NCI-H345 (cell line): Measurements from ENCODE around the gene PRR22.
A peak's percentile ranks its signal among the peaks of the same experiment; 100 is the strongest.

Experiments
- DNase-seq: peaks from one replicate; lab custom pipeline; 2025; lab: John Stamatoyannopoulos, UW

Gene PRR22

DNA sequence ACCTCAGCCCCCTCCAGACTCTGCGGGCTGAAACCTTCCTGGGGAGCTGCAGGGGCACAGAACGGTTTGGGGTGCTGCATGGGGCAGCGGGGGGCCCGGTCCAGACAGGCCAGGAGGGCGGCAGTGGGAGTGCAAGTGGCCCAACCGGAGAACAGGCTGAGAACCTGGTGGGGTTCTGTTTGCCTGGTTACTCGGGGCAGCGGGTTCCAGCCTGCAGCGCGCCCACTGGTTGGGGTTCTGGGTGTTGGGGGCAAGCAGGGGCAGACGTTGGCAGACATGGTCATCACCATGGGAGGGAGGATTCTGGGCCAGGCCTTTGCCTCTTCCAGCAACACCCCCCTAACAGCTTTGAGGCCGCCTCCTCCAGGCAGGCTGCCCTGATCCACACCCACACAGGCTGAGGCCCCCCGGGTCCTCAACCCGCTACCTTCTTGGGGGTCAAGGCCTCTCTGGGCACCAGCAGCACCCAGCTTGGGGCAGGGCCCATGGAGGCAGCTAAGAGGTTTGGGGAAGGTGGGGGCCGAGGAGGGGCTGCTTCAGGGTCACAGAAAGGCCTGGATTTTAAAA lies at the start of gene PRR22:
PRR22 (minus strand) TSS at position 166 of the 567 bp plus-strand sequence; CDS start at position 80, 86 bp downstream.
- DNase-seq = no peak

DNA sequence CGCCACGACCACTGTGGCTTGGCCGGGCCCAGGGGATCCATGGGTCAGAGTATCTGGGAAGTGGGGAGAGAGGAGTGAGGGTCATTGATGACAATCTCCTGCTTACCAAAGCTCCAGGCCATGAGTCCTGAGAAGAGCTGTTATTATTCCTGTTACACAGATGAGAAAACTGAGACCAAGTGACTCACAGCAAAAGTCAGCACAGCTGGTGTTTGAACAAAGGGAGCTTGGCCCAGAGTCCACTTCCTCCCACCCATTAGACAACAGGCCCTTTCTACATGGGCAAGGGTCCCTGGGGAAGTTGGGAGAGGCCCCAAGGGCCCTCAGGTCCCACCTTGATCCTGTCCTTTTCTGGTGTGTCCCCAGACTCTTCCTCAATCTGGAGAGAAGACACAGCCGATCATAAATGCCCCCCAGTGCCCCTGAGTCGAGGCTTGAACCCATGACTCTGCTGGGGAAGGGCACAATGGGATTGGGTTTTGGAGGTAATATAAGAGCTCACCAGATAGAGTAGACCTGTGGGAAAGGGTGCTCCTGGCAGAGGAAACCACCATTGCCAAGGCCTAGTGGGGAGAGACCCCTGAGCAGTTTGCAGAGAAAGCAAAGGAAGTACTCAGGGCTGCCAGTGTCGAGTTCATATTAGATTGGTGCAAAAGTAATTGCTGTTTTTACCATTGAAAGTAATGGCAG lies 48.1 kb upstream of the PRR22 start:
- DNase-seq = no peak

DNA sequence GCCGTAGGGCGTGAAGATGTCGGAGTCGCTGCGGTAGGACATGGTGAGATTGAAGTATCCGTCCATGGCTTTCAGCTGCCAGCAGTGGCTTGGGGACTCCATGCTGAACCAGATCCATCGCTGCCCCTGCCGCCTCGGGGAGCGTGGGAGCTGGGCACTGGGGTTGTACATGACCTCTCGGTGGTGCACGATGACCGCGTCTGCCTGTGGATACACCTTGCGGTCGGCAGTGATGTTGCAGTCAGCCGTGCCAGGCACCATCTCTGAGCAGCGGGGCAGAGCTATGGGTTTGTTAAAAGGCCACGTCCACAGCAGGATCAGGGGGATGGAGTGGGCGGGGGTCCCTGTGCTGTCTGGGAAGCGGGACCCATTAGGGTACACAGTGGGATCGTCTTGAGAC lies 47.5 kb upstream of the PRR22 start:
- no peak for DNase-seq

DNA sequence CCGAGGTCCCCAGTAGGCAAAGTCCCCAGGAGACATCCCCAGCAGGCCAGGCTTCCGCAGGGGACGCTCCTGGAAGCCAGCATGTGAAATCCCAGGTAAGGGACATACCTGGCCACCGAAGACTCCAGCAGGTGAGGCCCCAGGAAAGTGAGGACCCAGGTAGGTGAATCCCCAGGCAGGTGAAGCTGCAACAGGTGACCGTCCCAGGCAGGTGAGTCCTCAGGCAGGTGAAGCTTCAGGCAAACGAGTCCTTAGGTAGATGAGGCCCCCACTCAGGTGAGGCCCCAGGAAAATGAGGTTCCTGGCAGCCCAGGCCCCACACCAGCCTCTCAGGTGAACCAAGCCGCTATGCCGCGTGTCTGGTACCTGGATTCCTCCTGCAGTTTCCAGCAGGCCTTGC lies 46.6 kb upstream of the PRR22 start:
- no peak for DNase-seq

DNA sequence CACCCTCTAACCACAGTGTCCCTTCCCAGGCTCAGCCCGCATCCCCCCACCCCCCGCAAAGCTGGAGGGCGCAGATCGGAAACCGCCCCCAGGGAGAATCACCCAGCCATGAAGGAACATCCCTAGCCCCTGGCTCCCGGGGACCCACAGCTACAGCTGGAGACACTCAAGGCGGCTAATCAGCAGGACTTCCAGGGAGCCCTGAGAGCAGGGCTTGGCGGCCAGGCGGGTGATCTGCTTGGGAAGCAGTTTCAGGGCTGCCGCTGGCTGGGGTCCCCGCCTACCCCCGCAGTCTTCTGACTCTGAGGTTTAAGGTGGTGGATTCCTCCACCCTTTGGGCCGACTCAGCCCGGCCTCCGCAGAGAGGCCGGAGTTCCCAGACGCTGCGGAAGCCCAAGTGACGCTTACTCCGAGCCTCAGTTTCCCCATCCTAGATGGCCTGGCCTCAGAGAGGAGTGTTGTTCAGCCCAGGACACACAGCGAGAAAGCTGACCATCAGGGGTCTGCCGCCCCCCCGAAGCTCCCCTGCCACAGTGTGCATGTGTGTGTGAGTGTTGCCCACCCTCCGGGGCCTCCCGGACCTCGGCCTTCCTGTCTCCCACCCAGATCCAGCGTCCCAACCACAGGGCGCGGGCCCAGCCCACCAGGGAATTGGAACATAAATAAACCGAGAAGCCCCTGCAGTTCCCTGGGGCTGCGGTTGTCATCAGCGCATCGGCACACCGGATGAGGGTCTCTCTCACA lies 45.2 kb upstream of the PRR22 start:
- DNase-seq = no peak

DNA sequence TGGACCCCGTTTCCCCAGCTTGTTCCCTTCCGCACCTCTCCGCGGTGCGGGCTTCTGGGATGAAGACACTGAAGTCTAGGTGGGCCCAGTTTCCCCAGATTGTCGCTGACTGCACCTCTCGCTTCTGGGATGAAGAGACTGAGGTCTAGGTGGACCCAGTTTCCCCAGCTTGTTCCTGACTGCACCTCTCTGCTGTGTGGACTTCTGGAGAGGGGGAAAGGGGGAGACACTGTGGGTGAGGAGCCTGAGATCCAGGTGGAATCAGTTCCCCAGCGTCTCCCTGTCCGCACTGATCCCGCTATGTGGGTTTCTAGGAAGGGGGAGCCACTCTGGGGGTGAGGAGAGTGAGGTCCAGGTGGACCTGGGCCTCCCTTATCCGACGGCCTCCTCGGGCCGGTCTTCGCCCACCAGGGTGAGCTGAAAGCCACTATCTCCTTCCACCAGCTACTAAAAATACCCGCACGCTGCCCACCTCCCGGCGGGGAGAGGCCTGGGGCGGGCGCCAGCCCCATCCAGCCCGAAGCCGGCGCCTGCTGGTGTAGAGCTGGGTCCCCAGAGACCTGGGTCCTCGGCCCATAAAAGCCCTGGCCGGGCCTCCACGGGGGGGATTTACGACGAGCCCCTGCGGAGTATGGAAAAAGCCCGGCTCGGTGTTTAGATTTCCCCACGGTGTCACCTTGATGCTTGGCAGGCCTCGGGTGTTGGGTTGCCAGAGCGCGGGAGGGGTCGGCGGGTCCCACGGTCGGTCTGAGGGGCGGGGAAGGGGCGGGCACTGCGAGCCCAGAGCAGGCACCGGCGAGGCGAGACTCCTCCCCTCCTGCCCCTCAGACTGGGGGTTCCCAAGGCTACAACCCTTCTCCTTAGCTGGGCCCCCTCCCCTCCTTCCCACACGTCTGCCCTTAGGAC lies 44.4 kb upstream of the PRR22 start:
- peak; percentile 85 for DNase-seq

DNA sequence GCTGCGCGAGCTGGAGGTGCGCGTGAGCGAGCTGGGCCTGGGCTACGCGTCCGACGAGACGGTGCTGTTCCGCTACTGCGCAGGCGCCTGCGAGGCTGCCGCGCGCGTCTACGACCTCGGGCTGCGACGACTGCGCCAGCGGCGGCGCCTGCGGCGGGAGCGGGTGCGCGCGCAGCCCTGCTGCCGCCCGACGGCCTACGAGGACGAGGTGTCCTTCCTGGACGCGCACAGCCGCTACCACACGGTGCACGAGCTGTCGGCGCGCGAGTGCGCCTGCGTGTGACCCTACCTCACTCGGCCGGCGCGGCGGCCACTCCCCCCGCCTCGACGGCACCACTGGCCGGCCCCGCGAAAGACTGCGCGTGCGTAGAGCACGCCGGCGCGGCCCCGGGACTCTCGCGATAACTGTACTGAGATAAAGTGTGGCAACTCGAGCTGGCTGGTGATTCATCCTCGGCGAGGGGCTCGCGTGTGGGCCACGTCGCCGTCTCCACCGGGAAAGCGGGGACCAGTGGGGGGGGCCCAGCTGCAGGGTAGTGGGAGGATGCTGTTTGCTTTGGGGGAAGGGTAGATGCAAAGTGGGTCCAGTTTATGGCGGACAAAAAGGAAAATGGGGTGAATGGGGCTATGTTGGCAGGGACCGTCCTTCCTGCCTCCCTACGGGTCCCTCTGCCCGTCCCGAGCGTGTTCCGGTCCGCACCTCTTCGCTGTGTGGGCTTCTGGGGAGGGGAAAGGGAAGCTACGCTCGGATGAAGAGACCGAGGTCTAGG lies 43.5 kb upstream of the PRR22 start:
- DNase-seq = peak; percentile 98

DNA sequence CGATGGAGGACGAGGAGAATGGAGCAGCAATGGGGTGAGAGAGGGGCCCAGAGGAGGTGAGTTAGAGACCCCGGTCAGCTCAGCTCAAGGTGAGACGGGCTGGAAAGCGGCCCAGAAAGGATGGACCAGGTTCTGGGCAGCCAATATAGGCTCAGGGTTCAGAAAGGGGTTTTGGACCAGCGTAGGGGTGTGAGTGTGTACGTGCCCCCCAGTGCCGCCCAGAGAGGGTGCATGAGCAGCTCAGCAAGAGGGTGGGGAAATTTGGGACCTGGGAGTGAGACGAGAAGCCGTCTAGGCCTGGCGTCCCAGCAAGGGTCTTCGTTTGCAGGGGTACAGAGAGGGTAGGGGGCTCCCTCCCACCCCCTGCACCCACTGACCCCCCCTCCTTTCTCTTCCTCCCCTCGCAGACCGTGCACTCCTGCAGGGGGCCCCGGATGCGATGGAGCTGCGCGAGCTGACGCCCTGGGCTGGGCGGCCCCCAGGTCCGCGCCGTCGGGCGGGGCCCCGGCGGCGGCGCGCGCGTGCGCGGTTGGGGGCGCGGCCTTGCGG lies 42.9 kb upstream of the PRR22 start:
- DNase-seq = no peak

DNA sequence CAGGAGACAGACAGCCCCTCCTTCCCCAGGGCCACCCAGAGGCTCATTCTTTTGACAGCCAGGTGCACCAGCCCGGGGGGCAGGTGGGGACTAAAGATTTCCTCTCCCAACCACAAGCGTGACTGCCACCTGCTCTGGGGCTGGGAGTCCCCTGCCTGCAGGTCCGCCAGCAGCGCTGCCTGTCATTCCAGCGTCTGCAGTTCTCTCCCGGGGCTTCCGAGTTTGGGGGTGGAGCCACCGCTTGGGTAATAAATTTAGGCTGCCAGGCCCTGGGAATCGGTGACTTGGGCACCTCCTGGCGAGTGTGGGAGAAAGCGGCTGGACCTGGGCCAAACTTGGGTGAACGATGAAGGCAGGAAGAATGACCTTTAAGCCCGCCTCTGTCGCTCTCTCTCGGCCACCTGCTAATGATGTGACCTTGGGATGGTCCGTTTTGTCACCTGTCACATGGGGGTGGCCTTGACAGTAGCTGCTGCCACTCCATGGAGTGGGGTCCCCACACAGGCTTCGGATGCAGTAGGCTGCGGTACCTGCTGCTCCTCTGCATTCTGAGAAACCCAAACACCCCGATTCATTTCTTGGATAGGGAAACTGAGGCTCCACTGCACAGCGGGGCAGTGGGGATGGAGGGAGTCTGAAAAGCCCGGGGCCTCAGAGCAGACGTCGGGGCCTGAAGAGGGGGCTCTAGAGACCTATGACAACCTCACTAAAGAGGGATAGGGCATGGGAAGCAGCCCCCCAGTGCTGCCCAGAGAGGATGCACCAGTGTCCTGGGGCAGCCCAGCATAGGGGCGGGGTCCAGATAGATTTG lies 42.2 kb upstream of the PRR22 start:
- peak; percentile 98 for DNase-seq

DNA sequence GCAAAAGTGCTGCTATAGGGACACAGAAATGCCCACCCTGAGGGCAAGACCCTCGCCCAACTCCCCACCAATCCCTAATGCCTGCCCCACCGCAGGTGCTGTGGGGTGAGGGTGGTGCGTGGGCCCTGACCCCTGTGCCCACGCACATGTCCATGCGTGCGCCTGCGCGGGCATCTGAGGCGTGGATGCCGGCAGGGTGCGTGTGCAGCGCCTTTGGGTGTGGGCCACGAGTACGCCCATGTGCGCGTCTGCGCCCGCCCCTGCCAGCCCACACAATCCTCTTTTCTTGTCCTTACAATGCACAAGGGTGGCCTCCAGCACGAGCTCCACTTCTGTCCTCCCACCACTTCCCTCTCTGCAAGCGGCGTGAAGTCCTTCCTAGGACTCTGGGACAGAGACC lies 40.6 kb upstream of the PRR22 start:
- DNase-seq = no peak

DNA sequence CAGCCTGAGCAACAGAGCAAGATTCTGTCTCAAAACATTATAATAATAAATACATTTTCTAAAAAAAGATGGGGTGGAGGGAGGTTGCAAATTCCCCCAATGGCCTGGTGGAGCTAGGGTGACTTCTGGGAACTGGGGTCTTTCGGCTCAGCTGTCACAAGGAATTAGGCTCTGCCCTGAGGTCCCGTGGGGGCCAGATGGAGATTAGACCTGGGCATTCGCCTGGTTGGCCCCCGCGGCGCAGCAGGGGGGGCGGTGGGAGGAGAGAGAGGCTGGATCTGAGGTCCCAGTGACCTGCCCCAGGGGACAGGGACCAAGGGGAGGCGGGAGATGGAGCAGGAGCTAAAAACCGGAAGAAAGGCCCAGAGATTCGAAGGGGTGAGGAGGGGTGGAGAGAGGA lies 40.2 kb upstream of the PRR22 start:
- no peak for DNase-seq

DNA sequence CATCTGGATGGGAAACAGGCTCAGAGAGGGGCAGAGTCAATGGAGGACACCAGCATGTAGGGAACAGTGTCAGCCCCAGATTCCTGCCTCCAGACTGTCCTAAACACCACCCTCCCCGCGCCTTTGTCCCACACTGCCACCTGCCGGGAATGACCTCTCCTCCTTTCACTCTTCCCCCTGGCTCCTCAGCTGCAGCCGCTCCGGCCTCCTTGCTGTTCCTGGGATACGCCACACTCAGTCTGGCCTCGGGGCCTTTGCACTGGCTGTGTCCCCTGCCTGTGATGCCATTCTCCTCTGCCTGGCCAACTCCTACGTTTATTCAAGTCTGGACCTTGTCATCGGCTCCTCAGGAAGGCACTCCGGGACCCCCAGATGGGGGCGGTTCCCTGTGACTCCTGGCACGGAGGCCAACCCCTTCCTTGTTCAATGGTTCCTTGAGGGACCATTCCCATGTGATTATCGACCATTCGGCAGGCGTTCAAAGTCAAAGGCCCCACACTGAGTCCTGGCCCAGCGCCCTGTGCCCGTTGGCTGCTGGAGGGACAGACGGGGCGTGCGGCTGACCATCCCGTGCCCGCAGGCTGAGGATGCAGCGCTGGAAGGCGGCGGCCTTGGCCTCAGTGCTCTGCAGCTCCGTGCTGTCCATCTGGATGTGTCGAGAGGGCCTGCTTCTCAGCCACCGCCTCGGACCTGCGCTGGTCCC lies 39.2 kb upstream of the PRR22 start:
- DNase-seq = no peak

DNA sequence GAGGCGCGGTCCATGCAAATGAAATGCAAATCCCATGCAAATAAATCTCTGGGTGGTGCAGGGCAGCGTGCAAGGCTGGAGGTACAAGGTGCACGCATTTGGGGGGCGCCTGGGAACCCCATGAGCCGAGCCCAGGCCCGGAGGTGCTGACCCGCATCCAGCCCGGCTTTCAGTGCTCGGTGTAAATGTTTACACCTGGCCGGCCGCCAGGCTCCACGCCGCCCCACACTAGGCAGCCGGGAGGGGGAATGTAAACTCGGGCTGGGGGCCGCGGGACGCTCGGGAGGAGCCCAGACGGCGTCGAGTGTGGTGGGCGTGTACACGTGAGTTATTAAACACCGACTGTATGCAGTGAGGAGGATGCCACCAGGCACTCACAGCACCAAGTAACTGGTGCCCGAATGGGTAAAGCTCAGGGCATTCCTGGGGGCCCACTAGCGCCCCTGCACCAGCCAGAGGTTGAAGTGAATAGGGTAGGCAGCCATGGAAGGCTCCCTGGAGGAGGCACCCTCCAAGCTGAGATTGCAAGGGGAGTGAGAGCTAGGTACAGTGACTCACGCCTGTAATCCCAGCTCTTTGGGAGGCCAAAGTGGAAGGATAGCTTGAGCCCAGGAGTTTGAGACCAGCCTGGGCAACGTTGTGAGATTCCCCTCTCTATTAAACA lies 37.8 kb upstream of the PRR22 start:
- DNase-seq = peak; percentile 43

DNA sequence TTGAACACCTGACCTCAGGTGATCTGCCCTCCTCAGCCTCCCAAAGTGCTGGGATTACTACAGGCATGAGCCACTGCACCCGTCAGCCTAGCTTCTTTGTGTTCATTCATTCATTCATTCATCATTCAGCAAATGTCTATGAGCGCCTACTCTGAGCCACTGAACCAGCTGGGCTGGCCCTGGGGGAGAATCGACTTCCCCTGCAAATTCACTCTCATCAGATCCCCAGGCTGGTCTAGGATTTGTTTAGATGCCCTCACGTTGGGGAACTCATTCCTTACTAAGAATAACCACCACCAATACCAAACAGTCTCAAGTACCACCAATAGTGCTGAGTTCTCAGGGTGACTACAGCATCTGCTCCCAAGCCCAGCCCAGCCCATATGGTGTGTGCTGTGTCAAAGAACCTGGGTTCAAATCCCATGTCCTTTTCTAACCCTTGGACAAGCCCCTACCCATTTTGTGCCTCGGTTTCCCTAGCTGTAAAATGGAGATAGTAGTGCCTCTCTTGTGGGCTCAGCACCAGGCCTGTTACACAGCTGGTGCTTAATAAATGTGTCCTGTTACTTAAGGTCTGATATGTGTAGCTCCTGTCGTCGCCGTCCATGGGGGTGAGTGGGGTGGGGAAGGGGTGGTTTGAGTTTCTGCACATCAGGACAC lies 37.1 kb upstream of the PRR22 start:
- DNase-seq = no peak

DNA sequence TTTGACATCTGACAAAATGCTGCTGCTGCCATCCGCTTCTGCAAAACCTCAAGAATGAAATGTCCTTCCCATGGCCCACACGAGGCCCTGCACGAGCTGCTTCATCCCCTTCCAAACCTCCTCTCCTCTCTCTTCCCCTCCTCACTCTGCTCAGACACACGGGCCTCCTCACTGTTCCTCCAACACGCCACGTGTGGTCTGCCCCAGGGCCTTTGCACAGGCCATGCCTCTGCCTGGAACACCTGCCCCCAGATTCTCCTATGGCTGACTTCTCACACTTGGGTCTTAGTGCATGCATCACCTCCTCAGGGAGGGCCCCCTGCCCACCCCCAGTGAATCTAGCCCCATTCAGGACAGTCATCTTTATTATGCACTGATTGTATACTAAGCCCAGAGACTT lies 36.2 kb upstream of the PRR22 start:
- no peak for DNase-seq

DNA sequence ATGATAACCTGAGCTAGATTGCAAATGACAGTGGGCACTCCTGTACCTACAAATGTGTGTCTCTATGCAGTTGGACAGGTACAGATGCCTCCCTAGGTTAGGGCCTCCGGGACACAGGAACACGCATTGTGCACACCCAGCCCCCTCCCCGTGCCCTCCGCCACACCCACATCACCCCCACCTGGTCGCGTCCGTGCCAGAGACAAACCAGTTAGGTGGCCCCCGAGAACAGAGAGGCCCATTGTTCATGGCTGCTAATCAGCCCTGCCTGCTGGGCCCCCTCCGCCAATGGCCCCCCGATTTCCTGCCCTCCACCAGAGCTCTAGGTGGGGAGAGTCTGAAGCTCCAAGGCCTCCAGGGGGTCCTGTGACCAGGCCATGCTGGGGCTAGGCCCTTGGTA lies 34.0 kb upstream of the PRR22 start:
- no peak for DNase-seq

DNA sequence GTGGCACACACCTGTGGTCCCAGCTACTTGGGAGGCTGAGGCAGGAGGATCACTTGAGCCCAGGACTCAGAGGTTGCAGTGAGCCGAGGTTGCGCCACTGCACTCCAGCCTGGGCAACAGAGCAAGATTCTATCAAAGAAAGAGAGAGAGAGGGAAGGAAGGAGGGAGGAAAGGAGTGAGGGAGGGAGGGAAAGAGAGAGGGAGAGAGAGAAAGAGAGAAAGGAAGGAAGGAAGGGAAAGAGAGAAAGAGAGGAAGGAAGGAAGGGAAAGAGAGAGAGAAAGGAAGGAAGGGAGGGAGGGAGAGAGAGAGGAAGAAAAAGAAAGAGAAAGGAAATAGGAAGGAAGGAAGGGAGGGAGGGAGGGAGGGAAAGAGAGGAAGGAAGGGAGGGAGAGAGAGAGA lies 32.7 kb upstream of the PRR22 start:
- no peak for DNase-seq

DNA sequence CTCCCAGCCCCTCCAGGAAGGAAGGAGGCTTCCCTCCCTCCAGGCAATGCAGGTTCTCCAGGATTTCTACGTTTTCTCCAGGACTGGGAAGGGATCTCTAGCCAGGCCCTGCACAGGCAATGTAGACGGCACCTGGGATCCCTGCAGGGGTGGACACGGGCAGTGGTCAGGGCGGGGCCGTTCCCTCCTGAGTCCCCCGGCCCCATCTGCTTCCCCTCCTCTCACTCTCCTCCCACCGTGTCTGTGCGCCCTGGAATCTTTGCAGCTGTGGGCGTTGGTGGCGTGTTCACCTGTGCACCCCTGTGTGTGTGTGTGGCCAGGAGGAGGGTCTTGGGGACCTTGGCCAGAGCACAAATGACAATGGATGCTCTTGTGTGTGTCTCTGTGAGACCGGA lies 30.3 kb upstream of the PRR22 start:
- no peak for DNase-seq
